Activated CD8-positive, alpha-beta memory T cell treated with anti-CD3 and anti-CD28 coated beads, Interleukin-2, amount 50 U/mL, for 4 hours (primary cell): ENCODE data around the gene L3MBTL4.

Experiments used
- DNase-seq: peaks from one replicate; pipeline ENCODE4 v3.0.0-alpha.2; 2020

The L3MBTL4 gene

DNA sequence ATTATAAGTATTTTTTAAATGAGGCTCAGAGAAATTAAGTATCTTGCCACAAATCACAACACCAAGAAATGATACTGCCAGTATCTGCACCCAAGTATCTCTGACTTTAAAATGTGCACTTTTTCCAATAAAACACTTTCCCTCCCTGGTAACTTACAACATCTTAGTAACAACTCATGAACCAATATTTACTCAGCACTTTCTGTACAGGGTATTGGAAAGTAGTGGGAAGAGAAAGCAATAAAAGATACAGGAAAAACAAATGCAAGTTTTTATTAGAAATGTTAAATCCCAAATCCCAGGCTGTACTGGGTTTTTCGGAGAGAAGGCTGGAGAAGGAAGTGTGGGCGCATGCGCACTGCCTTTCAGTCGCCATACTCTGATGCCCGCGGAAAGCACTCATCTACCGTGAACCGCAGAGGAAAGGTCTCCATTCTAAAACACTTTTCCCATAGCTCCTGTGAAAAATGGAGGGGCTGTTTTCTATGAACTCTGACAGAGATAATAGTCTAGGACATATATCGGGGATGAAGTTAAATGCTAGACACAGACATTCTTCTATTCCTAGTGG is 52.1 kb downstream of the L3MBTL4 start:
- DNase-seq = no peak

DNA sequence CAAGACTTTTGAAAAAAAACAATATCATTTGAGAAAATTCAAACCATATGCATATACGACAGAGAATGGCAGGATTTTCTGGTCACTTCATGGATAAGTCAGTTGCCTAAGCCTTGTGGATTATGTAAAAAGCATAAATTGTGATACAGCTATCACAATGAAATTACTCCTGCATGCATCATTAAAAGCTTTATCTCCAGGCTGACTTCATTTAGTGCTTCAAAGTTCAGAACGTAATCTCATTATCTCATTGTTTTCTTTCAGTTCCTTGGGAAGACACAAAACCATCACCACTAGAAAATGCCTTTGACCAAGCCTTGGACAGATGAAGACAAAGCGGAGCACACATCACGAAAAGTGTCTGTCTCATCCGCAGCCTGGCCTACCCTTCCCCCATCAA is 57.0 kb downstream of the L3MBTL4 start:
- DNase-seq = no peak

DNA sequence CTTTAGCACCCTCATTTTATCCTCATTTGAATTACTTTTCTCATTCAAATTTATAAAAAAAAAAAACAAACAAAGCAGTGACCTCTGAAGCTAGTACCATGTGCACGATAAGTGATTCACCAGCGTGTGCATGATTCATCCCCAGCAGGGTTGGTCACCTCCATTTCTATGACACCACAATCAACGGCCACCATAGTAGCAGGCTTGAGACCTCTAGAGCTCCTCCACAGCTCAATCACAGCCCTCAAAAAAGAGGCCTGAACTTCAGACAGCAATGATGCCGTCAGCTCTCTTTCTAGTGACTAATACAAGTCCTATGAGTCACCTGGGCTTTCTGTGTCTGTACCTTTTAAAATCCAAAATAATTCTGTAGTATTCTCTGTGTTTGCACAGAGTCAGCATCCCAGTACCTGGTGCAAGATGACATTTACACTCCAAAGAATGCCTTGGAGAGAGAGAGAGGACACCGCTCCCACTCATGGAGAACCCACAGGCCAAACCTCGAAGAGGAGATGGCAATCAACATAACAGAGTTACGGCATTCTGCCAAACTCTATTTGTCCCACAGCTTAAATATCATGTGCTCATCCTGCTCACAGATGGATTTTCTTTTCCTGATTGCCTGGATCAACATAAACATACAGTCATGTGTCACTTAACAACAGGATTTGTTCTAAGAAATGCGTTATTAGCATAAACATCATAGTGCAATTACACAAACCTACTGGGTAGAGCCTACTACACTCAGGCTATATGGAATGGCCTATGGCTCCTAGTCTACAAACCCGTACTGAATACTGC is 58.7 kb downstream of the L3MBTL4 start:
- DNase-seq = no peak

DNA sequence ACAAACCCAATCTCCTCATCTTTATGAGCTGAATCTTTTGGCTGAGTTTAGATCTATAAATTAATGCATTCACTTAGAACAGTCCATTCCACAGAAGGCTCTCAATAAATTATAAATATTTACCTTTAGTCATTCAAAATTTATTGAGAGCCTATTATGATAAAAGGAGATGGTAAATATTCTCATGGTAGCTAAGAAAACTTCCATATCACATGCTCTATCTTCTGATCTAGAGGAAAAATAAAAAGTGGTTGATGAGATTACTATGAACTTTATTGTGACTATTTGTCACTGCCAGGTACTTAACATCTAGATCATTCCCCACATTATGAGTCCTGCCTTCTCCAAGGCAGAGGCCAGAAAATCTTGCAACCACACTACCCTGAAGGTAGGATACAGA is 62.4 kb downstream of the L3MBTL4 start:
- DNase-seq = no peak

- DNase-seq = no peak
Observed at GRCh38 chr18:6342990-6343389, 71.7 kb downstream of the L3MBTL4 start.

- DNase-seq = no peak
Observed at GRCh38 chr18:6341709-6342108, 73.0 kb downstream of the L3MBTL4 start.

DNA sequence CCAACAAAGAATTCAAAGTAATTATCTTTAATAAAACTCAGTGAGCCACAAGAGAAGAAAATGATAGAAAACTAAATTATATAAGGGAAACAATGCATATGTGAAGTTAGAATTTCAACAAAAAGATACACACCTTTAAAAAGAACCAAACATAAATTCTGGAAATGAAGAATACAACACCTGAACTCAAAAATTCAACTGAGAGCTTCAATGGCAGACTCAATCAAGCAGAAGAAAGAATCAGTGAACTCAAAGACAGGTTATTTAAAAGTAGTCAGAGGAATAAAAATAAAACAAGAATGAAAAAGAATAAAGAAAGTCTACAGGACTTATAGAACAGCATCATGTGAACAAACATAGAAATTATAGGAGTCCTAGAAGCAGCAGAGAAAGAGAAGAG is 73.4 kb downstream of the L3MBTL4 start:
- DNase-seq = no peak

GRCh38 chr18:6340121-6340520 is 74.6 kb downstream of the L3MBTL4 start:
- DNase-seq = no peak

DNA sequence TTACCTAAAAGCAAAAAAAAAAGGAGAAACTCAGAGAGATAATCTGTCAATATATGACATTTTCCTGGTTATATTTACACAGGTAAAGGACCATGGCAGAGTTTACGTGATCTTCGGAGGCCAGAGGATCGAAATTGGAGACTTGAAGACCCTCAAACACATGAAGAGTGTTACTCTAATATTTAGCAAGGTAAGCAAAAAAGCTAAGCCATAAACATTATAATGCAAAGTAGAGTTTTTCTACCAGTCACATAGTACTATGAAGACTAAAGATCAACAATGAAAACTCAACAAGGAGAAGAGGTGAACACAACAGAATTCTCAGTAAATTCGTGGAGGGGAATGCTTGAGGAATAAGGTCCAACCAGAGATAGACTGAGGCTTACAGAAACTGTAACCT is 78.5 kb downstream of the L3MBTL4 start:
- no peak for DNase-seq

DNA sequence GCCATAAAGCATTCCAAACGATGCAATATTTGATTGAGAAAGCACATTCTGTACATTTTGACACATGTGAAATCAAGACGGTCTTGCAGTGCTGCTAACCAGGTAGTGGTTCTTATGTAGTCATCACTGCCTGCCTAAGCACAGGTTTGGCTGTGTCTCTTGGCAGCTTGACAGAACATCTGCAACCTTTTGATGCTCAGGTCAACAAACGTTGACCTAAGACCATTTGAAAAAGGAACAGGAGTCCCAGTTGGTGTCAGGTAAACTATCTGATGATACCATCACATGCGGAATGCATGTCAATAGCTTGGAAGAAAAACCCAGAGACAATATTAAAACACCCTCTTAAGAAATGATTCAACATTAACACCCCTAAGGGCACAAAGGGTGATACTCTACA is 80.7 kb downstream of the L3MBTL4 start:
- DNase-seq = no peak

GRCh38 chr18:6331872-6332271 is 82.8 kb downstream of the L3MBTL4 start:
- DNase-seq = no peak

DNA sequence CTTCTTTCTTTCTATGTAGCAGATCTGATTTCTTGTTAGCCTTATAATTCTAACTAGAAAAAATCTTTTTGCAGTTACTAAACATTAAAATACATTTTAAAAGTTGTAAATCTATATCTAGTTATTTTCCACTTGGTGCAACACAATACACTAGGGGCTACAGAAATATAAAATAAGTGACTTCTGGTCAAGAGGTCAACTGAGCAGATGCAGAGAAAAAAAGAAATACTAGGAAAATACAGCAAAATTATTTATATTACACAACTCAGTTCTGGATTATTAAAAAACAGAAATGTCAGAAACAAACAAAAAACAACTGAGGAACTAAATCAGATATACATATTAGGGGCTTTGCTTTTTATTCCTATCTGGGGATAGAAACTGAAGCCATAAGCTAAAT is 83.9 kb downstream of the L3MBTL4 start:
- no peak for DNase-seq

GRCh38 chr18:6328621-6329010 is 86.1 kb downstream of the L3MBTL4 start:
- DNase-seq = no peak

DNA sequence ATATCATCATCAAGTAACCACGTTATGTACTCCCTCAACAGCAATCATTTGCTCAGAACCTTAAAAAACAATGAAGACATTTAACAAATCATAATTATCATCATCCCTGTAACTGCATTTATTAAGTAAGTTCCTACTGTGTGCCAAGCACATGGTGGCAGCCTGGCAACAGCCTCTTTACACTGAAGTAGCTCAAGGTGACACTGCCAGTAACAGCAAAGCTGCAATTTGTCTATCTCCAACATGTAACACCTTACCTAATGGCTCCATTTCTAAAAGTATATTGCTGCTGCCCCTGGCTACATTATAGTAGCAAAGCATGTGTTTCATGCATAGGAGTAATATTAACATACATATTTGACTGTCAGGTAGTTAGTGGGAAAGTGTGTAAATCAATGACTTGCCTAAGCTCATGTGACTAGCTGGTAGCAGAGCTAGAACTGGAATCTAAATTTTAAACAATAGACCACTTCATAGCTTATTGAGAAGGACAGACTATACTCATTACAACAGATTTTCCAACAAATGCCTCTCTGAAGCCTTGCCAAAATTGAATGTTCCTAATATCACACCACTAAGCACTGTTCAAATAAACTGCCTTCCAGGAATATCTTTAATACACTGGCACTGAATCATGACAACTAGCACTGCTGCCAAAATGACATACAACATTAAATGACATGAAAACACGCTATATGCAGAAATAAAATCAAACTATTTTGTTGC is 86.7 kb downstream of the L3MBTL4 start:
- no peak for DNase-seq

- DNase-seq = no peak
Observed at GRCh38 chr18:6327485-6327884, 87.2 kb downstream of the L3MBTL4 start.

- no peak for DNase-seq
Observed at GRCh38 chr18:6326566-6326965, 88.1 kb downstream of the L3MBTL4 start.

GRCh38 chr18:6323319-6323889 is 91.3 kb downstream of the L3MBTL4 start:
- DNase-seq = no peak

GRCh38 chr18:6315517-6316331 is 99.0 kb downstream of the L3MBTL4 start:
- no peak for DNase-seq

- DNase-seq = no peak
Observed at GRCh38 chr18:6313415-6313814, 101.3 kb downstream of the L3MBTL4 start.

- no peak for DNase-seq
Observed at GRCh38 chr18:6311456-6312215, 103.1 kb downstream of the L3MBTL4 start.

GRCh38 chr18:6310714-6311113 is 104.0 kb downstream of the L3MBTL4 start:
- no peak for DNase-seq

GRCh38 chr18:6297875-6298274 is 116.8 kb downstream of the L3MBTL4 start:
- no peak for DNase-seq
